GM21619 (cell line): ENCODE results near the gene TCP11.
"Not testable (repeated sequence)": the region's sequence is repeated elsewhere in the genome, so short reads cannot be mapped to it uniquely, and the experiment has no call there.

ENCODE experiments used
- ATAC-seq: cut with Tn5 transposase; IDR thresholded peaks from one replicate; pipeline ENCODE4 v1.9.1; 2021; ENCODE audit not compliant: unreplicated experiment

The TCP11 gene

GRCh38 chr6:35148167-35148741, 7.1 kb upstream of the TCP11 start:
- ATAC-seq, result no peak

DNA sequence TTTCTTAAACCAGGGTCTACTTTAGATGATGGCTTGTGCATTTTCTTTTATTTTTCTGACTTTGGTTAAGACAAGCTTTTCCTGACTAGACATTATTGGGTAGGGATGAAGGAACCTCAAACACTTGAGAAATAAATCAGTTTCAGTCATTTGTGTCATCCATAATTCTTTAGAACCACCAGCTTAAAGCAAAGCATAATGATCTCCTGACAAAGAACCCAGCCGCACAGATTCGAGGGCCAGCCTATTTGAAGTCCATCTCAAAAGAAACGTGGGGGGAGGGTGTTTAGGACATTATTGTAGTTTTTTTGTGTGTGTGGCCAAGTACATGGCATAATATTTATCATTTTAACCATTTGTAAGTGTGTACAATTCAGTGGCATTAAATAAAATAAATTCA, 6.3 kb upstream of the TCP11 start:
- no peak for ATAC-seq

GRCh38 chr6:35147026-35147425, 5.9 kb upstream of the TCP11 start:
- no peak for ATAC-seq

- no peak for ATAC-seq
Measured at GRCh38 chr6:35146453-35146852, 5.3 kb upstream of the TCP11 start.

DNA sequence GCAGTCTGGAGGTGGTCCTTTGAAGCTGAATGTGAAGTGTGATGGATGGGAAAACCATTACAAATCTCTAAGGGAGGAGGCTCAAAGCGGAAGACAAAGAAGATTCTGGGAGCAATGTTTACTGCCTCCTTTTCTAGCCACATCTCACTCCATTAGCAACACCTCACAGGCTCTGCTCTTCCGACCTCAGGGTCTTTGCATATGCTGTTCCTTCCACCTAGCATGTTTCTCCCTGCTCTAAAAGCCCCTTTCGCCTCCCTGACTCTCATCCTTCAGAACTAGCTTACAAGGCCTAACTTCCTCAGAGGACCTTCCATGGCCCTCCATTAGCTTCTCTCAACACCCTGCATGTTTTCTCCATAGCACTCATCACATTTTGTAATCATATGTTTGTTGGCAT, 4.6 kb upstream of the TCP11 start:
- ATAC-seq, result no peak

DNA sequence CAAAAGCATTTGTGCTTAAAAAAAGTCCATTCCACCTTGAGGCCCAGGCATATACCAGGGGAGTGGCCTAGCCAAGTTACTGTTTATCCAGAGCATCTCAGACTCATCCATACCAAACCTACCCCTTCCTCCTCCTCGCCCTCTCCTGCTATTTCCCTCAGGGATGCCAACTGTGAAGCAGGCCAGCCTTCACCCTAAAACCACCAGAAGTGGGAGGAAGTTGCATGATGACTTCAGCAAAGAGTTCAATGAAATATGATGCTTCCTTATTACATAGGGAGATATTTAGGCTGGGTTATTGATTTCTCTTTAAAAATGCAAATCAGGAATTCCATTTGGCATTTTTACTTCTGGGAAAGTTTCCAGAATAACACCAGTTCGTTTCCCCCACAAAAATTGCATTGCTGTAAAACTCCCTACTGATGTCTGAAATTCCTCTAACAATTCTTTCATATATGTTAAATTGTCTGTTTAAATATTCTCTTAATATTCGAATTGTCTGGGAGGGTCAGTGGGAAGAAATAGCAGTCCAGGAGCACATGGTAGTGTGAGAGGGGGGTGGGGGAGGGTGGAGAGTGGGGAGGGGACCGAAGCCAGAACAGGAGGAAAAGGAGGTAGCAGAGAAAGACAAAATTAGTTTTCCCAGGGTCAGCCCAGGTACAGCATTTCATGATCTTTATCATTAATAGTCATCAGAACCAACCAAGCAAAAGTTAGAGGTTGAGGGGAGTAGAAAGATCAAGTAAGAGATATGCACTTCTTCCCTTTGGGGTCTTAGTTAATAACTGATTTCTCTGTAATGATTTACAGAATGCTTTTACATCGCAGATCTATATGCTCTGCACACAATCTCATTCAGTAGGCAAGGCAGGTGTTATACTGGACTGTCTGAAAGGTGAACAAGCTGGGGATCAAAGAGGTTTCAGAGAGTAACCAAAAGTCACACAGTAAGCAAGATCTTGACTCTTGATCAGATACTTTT, 1.7 kb upstream of the TCP11 start:
- no peak for ATAC-seq

DNA sequence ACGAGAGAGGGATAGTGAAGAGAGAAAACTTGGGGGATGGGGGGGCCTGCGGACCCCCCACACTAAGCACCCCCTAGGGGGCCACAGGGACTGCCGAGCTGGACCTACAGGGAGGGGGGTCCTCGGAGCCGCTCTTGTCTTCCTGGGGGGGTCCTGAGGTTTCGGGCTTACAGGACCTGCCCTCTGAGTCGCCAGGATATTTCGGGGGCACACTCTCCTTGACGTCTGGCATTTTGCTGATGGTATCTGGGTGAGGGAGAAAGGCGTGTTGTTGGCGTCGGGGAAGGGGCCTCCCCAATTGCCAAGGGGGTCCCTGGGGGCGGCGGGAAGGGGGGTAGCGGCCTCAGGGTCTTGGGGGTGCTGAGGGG, 516 bp downstream of the TCP11 start:
- ATAC-seq, result no peak

GRCh38 chr6:35139924-35140638, 1.1 kb downstream of the TCP11 start:
- no peak for ATAC-seq

GRCh38 chr6:35139470-35139869, 1.7 kb downstream of the TCP11 start:
- ATAC-seq, result no peak

DNA sequence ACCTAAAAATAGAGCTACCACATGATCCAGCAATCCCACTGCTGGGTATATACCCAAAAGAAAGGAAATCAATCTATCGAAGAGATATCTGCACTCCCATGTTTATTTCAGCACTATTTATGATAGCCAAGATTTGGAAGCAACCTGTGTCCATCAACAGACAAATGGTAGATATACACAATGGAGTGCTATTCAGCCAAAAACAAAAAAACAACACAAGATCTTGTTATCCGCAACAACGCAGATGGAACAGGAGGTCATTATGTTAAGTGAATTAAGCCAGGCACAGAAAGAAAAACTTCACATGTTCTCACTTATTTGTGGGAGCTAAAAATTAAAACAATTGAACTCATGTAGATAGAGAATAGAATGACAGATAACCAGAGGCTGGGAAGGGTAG, 2.9 kb downstream of the TCP11 start:
- not testable (repeated sequence) for ATAC-seq

DNA sequence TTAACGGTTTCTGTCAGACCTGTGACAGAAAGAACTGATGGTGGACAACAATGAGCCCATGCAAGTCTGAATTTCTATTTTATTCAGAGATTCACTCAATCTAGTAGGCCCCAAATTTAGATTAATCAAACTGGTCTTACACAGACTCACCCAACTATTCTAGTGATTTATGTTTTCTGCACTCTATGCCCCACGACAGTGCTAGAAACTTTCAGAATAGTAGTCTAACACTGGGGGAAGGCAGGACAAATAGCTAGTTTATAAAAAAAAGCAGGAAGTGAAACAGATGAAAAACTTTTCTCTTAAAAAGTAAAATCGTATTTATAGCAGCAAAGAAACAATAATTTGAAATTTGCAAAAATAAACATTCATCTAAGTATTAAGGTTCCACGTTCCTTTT, 5.0 kb downstream of the TCP11 start:
- no peak for ATAC-seq

DNA sequence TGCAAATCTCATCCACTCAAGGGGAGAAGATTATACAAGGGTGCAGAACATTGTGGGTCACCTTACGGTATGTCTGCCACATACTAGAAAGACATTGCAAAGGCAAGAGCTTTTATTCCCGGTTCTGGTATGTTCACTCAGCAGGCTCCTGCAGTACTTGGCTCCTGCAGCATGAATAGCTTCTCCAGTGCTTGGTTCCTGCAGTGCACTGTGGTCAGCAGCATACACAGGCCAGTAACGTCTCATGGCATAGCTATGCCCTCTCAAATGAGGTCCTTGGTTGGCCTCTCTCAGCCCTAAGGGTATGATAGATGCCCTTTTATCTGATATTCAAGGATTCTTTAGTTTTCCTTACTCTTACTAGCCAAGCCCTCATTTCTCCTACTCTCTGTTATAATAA, 12.6 kb downstream of the TCP11 start:
- ATAC-seq, result no peak

- no peak for ATAC-seq
Measured at GRCh38 chr6:35128042-35128441, 13.1 kb downstream of the TCP11 start.

GRCh38 chr6:35124356-35124755, 16.8 kb downstream of the TCP11 start:
- ATAC-seq, result no peak

- ATAC-seq, result no peak
Measured at GRCh38 chr6:35120746-35121145, 20.4 kb downstream of the TCP11 start.

DNA sequence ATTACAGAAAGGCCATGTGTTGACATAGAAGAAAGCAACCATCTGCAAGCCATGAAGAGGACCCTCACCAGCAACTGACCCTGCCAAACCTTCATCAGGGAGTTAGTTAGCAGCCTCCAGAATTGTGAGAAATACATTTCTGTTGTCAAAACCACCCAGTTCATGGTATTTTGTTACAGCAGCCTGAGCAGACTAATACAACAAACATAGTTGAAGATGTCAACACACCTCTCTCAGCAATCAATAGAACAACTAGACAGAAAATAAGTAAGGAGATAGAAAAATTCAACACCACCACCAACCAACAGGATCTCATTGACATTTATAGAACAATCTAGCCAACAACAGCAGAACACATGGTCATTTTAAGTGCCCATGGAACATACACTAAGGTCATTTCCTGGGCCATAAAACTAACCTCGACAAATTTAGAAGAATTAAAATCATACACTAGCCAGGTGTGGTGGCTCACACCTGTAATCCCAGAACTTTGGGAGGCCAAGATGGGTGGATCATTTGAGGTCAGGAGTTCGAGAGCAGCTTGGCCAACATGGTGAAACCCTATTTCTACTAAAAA, 32.7 kb downstream of the TCP11 start:
- no peak for ATAC-seq

DNA sequence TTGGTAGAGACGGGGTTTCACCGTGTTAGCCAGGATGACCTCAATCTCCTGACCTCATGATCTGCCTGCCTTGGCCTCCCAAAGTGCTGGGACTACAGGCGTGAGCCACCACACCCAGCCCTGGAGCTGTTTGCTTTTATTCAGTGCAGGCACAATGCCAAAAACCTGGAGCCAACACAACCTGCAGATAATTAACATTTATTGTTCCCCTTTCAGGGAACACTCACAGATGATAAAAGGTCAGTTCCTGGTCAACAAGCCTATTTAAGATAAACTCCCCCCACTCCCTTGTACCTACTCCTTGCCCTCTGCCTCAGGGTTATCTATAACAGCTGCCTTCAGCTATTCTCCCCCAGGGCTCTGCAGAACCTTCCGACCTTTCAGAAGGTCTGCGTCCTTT, 33.4 kb downstream of the TCP11 start:
- not testable (repeated sequence) for ATAC-seq

- not testable (repeated sequence) for ATAC-seq
Measured at GRCh38 chr6:35107208-35107607, 33.9 kb downstream of the TCP11 start.

DNA sequence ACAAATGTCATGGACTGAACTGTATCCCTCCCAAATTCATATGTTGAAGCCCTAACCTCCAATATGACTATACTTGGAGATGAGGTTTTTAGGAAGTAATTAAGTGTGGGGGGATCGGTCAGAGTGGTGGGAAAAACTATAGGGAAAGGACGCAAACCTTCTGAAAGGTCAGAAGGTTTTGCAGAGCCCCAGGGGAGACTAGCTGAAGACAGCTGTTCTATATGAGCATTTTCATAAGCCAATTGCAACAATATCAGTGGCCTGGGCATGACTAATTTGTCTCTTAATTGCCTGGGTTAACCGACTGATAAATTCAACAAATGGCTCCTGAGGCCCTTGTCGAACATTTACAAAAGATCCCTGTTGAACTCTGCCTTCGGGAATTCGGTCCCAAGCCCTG, 35.1 kb downstream of the TCP11 start:
- not testable (repeated sequence) for ATAC-seq

- ATAC-seq, result no peak
Measured at GRCh38 chr6:35105078-35105477, 36.1 kb downstream of the TCP11 start.

- ATAC-seq, result no peak
Measured at GRCh38 chr6:35099116-35099515, 42.0 kb downstream of the TCP11 start.
